ENCODE data around the gene DCTPP1. TPM values are rescaled to one million over a fixed set of nuclear protein-coding genes. Genes with fewer than 3 reads are reported as not detected.

The DCTPP1 gene
- total and polyA plus RNA-seq, 2 of the 13 experiments (the other 11 are each of a cell fraction or from before 2014, with no cell fraction given), result 54.8 to 74.4 TPM

DNA sequence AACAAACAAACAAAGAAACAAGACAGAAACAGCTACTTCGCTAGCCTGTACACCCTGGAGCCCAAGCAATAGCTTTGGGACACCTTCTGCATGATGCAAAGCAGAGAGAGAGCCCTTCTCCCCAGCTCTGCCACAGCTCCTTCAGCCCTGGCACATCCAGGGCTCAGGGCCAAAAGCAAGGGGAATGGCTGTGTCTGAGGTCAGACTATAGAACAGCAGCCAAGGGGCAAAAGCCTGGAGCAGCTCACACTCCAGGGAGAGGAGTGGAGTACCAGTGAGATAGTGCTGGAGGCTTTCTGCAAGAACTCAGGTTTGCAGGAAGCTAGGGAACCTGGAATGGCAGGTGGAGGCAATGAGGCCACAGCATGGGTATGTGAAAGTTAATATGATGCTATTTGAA is 27.4 kb upstream of the DCTPP1 start:
- no peaks in the 10 kb centered on the region for H4K20me1 ChIP-seq (ENCODE audit: insufficient read depth, low read length)
- H3K4me2 ChIP-seq (ENCODE audit: low read depth, low read length), result no peak overlapping the region
- ChIA-PET POLR2A (interaction anchor here (0.6 to 1.1 kb wide), 3 partner anchors 12 to 1927 kb away, joined by 3 to 4 read pairs (median 3); no protein-coding TSS in a partner anchor), CTCF (ENCODE audit: low intra/inter-chr PET ratio, low total read pairs) (no interaction called here)
- H3K36me3 ChIP-seq (replicated peaks in 1 of 2; ENCODE audit: control insufficient read depth in 1 of 2, insufficient read depth in 2 of 2, low read length in 2 of 2), result no peaks in the 10 kb centered on the region
- in situ Hi-C loops (cut with HindIII; ENCODE audit: extremely low pct_ligation_motif_present, low pct_unique_long_range_greater_than_20kb), result loop anchor here (5.0 kb wide), 1 partner anchor 60 kb away; no protein-coding TSS in a partner anchor
- H3K4me1 ChIP-seq (ENCODE audit: insufficient read depth, low read length), result peaks cover 78% of the 10 kb centered on the region
- no peak overlapping the region for H3K9ac ChIP-seq (ENCODE audit: insufficient read depth, low read depth, low read length)
- DNase-seq (ENCODE audit: low spot score) (no peak), FAIRE-seq (peak; percentile 21), ATAC-seq (no peak)
- H3K27me3 ChIP-seq (ENCODE audit: control insufficient read depth in 1 of 2, insufficient read depth in 2 of 2, low read length in 2 of 2), result no peaks in the 10 kb centered on the region
- no peaks in the 10 kb centered on the region for H3K79me2 ChIP-seq (ENCODE audit: insufficient read depth, low read length)
- no peak overlapping the region for H2AFZ ChIP-seq (ENCODE audit: low read length)
- no peak overlapping the region for H3K4me3 ChIP-seq (replicated peaks in 1 of 3; ENCODE audit: insufficient read depth in 1 of 3, low read depth in 2 of 3, low read length in 3 of 3)
- no peak overlapping the region for H3K27ac ChIP-seq (ENCODE audit: extremely low read length, insufficient read depth, low read length)
- H3K9me3 ChIP-seq (ENCODE audit: low read length), result no peaks in the 10 kb centered on the region
- intact Hi-C loops (cut with micrococcal nuclease; ENCODE audit: unreplicated experiment), result no loop called here
- WGBS (ENCODE audit: low lambda C conversion rate), result 83% methylated on average over 1 of the region's 1 CpG
- BruUV-seq (replicated peaks), result no TSS peak
- no peak for TF ChIP-seq NFIB (CRISPR knock-in tag; IDR thresholded peaks at IDR 0.05; ENCODE audit: borderline replicate concordance)
- no peak for TF ChIP-seq HCFC1 (IDR thresholded peaks at IDR 0.05; ENCODE audit: low read depth, low read length)
- no peak for TF ChIP-seq KDM5A (IDR thresholded peaks at IDR 0.05; ENCODE audit: borderline replicate concordance, low read length)
- TF ChIP-seq, protein P1, sequence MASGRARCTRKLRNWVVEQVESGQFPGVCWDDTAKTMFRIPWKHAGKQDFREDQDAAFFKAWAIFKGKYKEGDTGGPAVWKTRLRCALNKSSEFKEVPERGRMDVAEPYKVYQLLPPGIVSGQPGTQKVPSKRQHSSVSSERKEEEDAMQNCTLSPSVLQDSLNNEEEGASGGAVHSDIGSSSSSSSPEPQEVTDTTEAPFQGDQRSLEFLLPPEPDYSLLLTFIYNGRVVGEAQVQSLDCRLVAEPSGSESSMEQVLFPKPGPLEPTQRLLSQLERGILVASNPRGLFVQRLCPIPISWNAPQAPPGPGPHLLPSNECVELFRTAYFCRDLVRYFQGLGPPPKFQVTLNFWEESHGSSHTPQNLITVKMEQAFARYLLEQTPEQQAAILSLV (CRISPR knock-in tag; IDR thresholded peaks at IDR 0.05; ENCODE audit: borderline replicate concordance), result no peak
- no peak for TF ChIP-seq SOX5 (CRISPR knock-in tag; IDR thresholded peaks at IDR 0.05; ENCODE audit: borderline replicate concordance)
- no peak for TF ChIP-seq TAF1 (CRISPR knock-in tag; IDR thresholded peaks at IDR 0.05)
- TF ChIP-seq, protein P2, sequence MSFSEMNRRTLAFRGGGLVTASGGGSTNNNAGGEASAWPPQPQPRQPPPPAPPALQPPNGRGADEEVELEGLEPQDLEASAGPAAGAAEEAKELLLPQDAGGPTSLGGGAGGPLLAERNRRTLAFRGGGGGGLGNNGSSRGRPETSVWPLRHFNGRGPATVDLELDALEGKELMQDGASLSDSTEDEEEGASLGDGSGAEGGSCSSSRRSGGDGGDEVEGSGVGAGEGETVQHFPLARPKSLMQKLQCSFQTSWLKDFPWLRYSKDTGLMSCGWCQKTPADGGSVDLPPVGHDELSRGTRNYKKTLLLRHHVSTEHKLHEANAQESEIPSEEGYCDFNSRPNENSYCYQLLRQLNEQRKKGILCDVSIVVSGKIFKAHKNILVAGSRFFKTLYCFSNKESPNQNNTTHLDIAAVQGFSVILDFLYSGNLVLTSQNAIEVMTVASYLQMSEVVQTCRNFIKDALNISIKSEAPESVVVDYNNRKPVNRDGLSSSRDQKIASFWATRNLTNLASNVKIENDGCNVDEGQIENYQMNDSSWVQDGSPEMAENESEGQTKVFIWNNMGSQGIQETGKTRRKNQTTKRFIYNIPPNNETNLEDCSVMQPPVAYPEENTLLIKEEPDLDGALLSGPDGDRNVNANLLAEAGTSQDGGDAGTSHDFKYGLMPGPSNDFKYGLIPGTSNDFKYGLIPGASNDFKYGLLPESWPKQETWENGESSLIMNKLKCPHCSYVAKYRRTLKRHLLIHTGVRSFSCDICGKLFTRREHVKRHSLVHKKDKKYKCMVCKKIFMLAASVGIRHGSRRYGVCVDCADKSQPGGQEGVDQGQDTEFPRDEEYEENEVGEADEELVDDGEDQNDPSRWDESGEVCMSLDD (CRISPR knock-in tag; IDR thresholded peaks at IDR 0.05; ENCODE audit: borderline replicate concordance), result no peak
- TF ChIP-seq, protein P3, sequence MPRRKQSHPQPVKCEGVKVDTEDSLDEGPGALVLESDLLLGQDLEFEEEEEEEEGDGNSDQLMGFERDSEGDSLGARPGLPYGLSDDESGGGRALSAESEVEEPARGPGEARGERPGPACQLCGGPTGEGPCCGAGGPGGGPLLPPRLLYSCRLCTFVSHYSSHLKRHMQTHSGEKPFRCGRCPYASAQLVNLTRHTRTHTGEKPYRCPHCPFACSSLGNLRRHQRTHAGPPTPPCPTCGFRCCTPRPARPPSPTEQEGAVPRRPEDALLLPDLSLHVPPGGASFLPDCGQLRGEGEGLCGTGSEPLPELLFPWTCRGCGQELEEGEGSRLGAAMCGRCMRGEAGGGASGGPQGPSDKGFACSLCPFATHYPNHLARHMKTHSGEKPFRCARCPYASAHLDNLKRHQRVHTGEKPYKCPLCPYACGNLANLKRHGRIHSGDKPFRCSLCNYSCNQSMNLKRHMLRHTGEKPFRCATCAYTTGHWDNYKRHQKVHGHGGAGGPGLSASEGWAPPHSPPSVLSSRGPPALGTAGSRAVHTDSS (CRISPR knock-in tag; conservative IDR thresholded peaks at IDR 0.05), result no peak
- TF ChIP-seq ZNF205 (CRISPR knock-in tag; IDR thresholded peaks at IDR 0.05), result no peak
- TF ChIP-seq ZNF780A (CRISPR knock-in tag; IDR thresholded peaks at IDR 0.05), result no peak
- no peak for TF ChIP-seq MTA3 (CRISPR knock-in tag; IDR thresholded peaks at IDR 0.05)
- 0 out of 2 replicates have a peak, but pooled peaks have one; percentile 24 for TF ChIP-seq ZNF446 (CRISPR knock-in tag; IDR thresholded peaks at IDR 0.05)
- no peak for TF ChIP-seq TBL1XR1 (IDR thresholded peaks at IDR 0.05; ENCODE audit: borderline replicate concordance, low read length, partially characterized antibody)
- TF ChIP-seq, protein P4, sequence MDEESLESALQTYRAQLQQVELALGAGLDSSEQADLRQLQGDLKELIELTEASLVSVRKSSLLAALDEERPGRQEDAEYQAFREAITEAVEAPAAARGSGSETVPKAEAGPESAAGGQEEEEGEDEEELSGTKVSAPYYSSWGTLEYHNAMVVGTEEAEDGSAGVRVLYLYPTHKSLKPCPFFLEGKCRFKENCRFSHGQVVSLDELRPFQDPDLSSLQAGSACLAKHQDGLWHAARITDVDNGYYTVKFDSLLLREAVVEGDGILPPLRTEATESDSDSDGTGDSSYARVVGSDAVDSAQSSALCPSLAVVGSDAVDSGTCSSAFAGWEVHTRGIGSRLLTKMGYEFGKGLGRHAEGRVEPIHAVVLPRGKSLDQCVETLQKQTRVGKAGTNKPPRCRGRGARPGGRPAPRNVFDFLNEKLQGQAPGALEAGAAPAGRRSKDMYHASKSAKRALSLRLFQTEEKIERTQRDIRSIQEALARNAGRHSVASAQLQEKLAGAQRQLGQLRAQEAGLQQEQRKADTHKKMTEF (CRISPR knock-in tag; IDR thresholded peaks at IDR 0.05), result no peak
- TF ChIP-seq, protein P5, sequence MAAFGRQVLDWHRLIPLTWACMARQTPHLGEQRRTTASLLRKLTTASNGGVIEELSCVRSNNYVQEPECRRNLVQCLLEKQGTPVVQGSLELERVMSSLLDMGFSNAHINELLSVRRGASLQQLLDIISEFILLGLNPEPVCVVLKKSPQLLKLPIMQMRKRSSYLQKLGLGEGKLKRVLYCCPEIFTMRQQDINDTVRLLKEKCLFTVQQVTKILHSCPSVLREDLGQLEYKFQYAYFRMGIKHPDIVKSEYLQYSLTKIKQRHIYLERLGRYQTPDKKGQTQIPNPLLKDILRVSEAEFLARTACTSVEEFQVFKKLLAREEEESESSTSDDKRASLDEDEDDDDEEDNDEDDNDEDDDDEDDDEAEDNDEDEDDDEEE (CRISPR knock-in tag; IDR thresholded peaks at IDR 0.05), result 0 out of 2 replicates have a peak, but pooled peaks have one; percentile 36

Measured in HepG2 (cell line).